Psoas muscle (tissue), 8 donors: ENCODE data around the gene CEACAM4. TPM values are rescaled to one million over a fixed set of nuclear protein-coding genes. Genes with fewer than 3 reads are reported as not detected.

ENCODE experiments used
- ATAC-seq, 4 donors: fragments of 200-7000 bp; cut with Tn5 transposase; one replicate each; pipeline ENCODE4 v1.9.1; 2020; ENCODE audit warnings: moderate library complexity in 3 of 4, mild to moderate bottlenecking in 2 of 4
- DNase-seq, 2 donors: peaks; one replicate each; pipeline ENCODE4 v3.0.0-alpha.2; 2020
- H3K27ac ChIP-seq: fragments of 200-600 bp; one replicate; pipeline ENCODE4 v1.8.0; 2022
- H3K27me3 ChIP-seq, 3 donors: fragments of 200-600 bp in 1 of 3; one replicate each; pipeline versions ENCODE4 v1.6.1 to v1.8.0; 2013 to 2022; ENCODE audit warnings: low read length in 2 of 3, mild to moderate bottlenecking in 2 of 3, moderate library complexity in 1 of 3; ENCODE audit not compliant: insufficient read depth in 3 of 3
- H3K36me3 ChIP-seq, 2 donors: fragments of 200-600 bp in 1 of 2; one replicate each; pipeline versions ENCODE4 v1.6.1 to v1.8.0; 2013 to 2022; ENCODE audit warnings: low read depth in 1 of 2, mild to moderate bottlenecking in 1 of 2, moderate library complexity in 1 of 2; ENCODE audit not compliant: insufficient read depth in 1 of 2
- H3K4me1 ChIP-seq: fragments of 200-600 bp; one replicate; pipeline ENCODE4 v1.8.0; 2022
- H3K4me3 ChIP-seq: fragments of 200-600 bp; one replicate; pipeline ENCODE4 v1.8.0; 2022; ENCODE audit warnings: mild to moderate bottlenecking
- H3K9me3 ChIP-seq: fragments of 200-600 bp; one replicate; pipeline ENCODE4 v1.8.0; 2022
- CTCF ChIP-seq: fragments of 200-600 bp; IDR thresholded peaks from one replicate; pipeline ENCODE4 v1.8.0; 2022; ENCODE audit warnings: antibody characterized with exemption
- WGBS, 3 donors: extraction: QIAGEN DNeasy Blood & Tissue Kit; methylation state at CpG; one replicate each; pipeline versions ENCODE4 v1.1.6 to v1.1.7; 2013; 5-methylcytosine and 5-hydroxymethylcytosine counted together
- intact Hi-C, 2 donors: fragments of 100-400 bp; cut with DNase I; formaldehyde crosslinking; loops; one replicate each; pipeline versions ENCODE4 v1.11.0 to v1.14.2; 2022
- polyA plus RNA-seq, 3 donors: library from polyadenylated mRNA; stranded (reverse); fragments of 200-250 nt; gene quantifications; one replicate each; pipeline ENCODE4 v1.2.3, GENCODE V29; 2013
- total RNA-seq, 4 donors: library from RNA; stranded (reverse); fragmentation: NEBNext Ultra II Directional in 2 of 4; extraction: Animal tissue kit (Norgen Biotek cat#: 25700) in 2 of 4; gene quantifications; one replicate each; pipeline versions ENCODE4 v1.2.1 to v1.2.4, GENCODE V29; 2021 to 2023
- donor health status: healthy with polysubstance abuse.
- donor health status: DM: no; HTN: no; CAD: no; lungs with moderate emphysema.
- donor health status: Bipolar disorder and iron deficiency.
- donor health status: healthy.
- donor health status: DM: yes; HTN: yes; CAD: no.
- donor health status: DM: no; HTN: no; CAD: no.
- donor health status: DM: no; HTN: no; CAD: no.
- donor health status: DM: yes; HTN: yes; CAD: no.

The CEACAM4 gene
- total and polyA plus RNA-seq, 7 donors, result 0.03 to 0.73 (median 0.17) TPM; not detected in 4

GRCh38 chr19:41626278-41626677 lies 596 bp downstream of the CEACAM4 start:
- DNase-seq (no peak), ATAC-seq (no peak)
- no peaks in the 10 kb centered on the region for H3K4me1 ChIP-seq
- H3K4me3 ChIP-seq, result no peak overlapping the region
- intact Hi-C loops, result no loop called here
- H3K9me3 ChIP-seq, result peaks cover 8% of the 10 kb centered on the region
- TF ChIP-seq CTCF, result no peak
- no peaks in the 10 kb centered on the region for H3K27me3 ChIP-seq
- 34 to 49% (median 48%) methylated on average over 3 of the region's 3 CpGs for WGBS, 3 donors
- no peaks in the 10 kb centered on the region for H3K36me3 ChIP-seq
- H3K27ac ChIP-seq, result no peak overlapping the region

- Histone ChIP-seq H3K4me1 (no peaks in the 10 kb centered on the region), H3K9me3 (peaks cover 3% of the 10 kb centered on the region), H3K27ac (no peak overlapping the region), H3K36me3 (no peaks in the 10 kb centered on the region), H3K4me3 (no peak overlapping the region), H3K27me3 (no peaks in the 10 kb centered on the region)
- 35 to 43% (median 42%) methylated on average over 4 of the region's 4 CpGs for WGBS, 3 donors
- ATAC-seq, result no peak
- DNase-seq, result no peak
- intact Hi-C loops, result no loop called here
- TF ChIP-seq CTCF, result no peak
Measured at GRCh38 chr19:41624937-41625336, 1.9 kb downstream of the CEACAM4 start.

- TF ChIP-seq CTCF, result no peak
- H3K36me3 ChIP-seq, result no peaks in the 10 kb centered on the region
- WGBS, 3 donors, result 60 to 64% (median 63%) methylated on average over 7 of the region's 7 CpGs
- no peaks in the 10 kb centered on the region for H3K4me1 ChIP-seq
- ATAC-seq (no peak), DNase-seq (no peak)
- no peaks in the 10 kb centered on the region for H3K9me3 ChIP-seq
- H3K27me3 ChIP-seq, result no peaks in the 10 kb centered on the region
- no peak overlapping the region for H3K27ac ChIP-seq
- intact Hi-C loops, result no loop called here
- H3K4me3 ChIP-seq, result no peak overlapping the region
Measured at GRCh38 chr19:41624515-41624914, 2.4 kb downstream of the CEACAM4 start.

- intact Hi-C loops, result no loop called here
- TF ChIP-seq CTCF, result no peak
- Histone ChIP-seq H3K27me3 (no peaks in the 10 kb centered on the region), H3K36me3 (no peaks in the 10 kb centered on the region), H3K4me3 (no peak overlapping the region), H3K27ac (no peak overlapping the region), H3K4me1 (no peaks in the 10 kb centered on the region), H3K9me3 (no peaks in the 10 kb centered on the region)
- WGBS, 3 donors, result 49 to 59% (median 55%) methylated on average over 4 of the region's 4 CpGs
- DNase-seq (no peak), ATAC-seq (no peak)
Measured at GRCh38 chr19:41623360-41623759, 3.5 kb downstream of the CEACAM4 start.

GRCh38 chr19:41621654-41622053 lies 5.2 kb downstream of the CEACAM4 start:
- no peak for ATAC-seq
- no peak overlapping the region for H3K4me3 ChIP-seq
- no peaks in the 10 kb centered on the region for H3K36me3 ChIP-seq
- TF ChIP-seq CTCF, result no peak
- no peaks in the 10 kb centered on the region for H3K9me3 ChIP-seq
- no peaks in the 10 kb centered on the region for H3K4me1 ChIP-seq
- intact Hi-C loops, result no loop called here
- H3K27me3 ChIP-seq, result no peaks in the 10 kb centered on the region
- H3K27ac ChIP-seq, result no peak overlapping the region
- WGBS, 3 donors, result 52 to 59% (median 52%) methylated on average over 7 of the region's 7 CpGs
- no peak for DNase-seq
